AG09319 (cell line): ENCODE results near the gene YBX2.
A peak's percentile ranks its signal among the peaks of the same experiment; 100 is the strongest.

Source experiments
- DNase-seq: peaks from one replicate; pipeline ENCODE4 v3.0.0-alpha.2; 2010; ENCODE audit warnings: low read depth; ENCODE audit errors: extremely low read depth
- CTCF ChIP-seq: IDR thresholded peaks from 2 replicates; pipeline ENCODE4 v1.5.1; 2011; ENCODE audit warnings: low read depth, mild to moderate bottlenecking, inconsistent platforms, low read length, moderate library complexity

YBX2 gene

GRCh38 chr17:7282752-7283321, 11.6 kb downstream of the YBX2 start:
- TF ChIP-seq CTCF = no peak
- DNase-seq = no peak

GRCh38 chr17:7281953-7282751, 12.3 kb downstream of the YBX2 start:
- no peak for TF ChIP-seq CTCF
- DNase-seq = no peak

GRCh38 chr17:7281074-7281952, 13.1 kb downstream of the YBX2 start, which contains the start of gene SLC2A4:
SLC2A4 (plus strand) TSS chr17:7281718; CDS start chr17:7281935, 217 bp downstream.
- DNase-seq = peak; percentile 77
- no peak for TF ChIP-seq CTCF

GRCh38 chr17:7280519-7281073, 13.8 kb downstream of the YBX2 start:
- TF ChIP-seq CTCF = peak; percentile 96
- peak; percentile 48 for DNase-seq

GRCh38 chr17:7279448-7279847, 15.0 kb downstream of the YBX2 start:
- no peak for DNase-seq
- TF ChIP-seq CTCF = no peak

GRCh38 chr17:7266784-7267183, 27.7 kb downstream of the YBX2 start:
- no peak for TF ChIP-seq CTCF
- no peak for DNase-seq

- TF ChIP-seq CTCF = no peak
- DNase-seq = no peak
Measured at GRCh38 chr17:7263801-7264078, 30.7 kb downstream of the YBX2 start.
